Thoracic aorta endothelial cell (primary cell): ENCODE data around the gene JPH2. TPM values are rescaled to one million over a fixed set of nuclear protein-coding genes. Genes with fewer than 3 reads are reported as not detected.

Experiments used
- total RNA-seq: library from RNA; depleted of rRNA; stranded (reverse); fragments of >200 nt; gene quantifications from 2 replicates; pipeline ENCODE4 v1.2.3, GENCODE V29; 2012

JPH2 gene
- total RNA-seq: not detected in 2 replicates

GRCh38 chr20:44187054-44187771, at the start of gene JPH2:
TSS of gene JPH2 (minus strand) at chr20:44187188. CDS start at chr20:44186705, 483 bp downstream.

DNA sequence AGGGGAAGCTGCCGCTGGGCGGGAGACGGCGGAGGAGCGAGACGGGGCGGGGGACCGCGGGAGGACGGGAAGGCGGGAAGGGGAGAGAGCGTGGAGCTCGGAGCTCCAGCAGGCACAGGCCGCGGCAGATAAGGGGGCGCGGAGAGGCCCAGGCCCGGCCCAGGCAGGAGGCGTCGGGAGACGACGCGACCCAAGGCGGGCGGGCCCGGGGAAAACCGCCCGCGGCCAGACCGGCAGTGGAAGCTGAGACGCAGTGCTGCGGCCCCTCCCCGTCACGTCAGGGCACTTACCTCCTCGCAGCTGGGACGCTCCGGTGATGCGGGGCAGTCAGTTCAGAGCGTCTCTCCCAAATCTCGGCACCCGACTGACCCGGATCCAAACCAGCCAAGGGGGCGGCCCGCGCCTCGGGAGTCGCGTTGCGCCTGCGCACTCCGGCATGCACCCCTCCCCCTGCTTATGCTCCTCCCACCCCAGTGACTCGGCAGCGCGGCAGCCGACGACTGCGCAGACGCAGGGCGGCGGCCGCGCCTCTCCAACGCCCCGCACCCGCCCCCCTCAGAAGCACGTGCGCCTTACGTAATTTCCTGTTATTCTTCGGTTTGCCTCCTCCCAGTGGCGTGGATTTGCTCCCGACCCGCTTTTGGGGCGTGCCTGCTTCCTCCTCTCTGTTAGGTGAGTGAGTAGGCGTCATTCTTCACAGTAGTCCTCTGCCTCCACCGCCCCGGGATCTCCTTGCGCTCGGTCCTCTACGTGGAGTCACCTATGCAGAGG, 23.6 kb upstream of the JPH2 start, which contains the start of gene OSER1:
TSS of gene OSER1 (minus strand) at position 366 of the 771 bp plus-strand sequence. CDS start 3,814 bp downstream, outside the sequence.

Other genes with a start within 250 kb of the JPH2 start
- 35.0 and 39.3 TPM in 2 replicates for gene OSER1, start 23.6 kb upstream of the JPH2 start, total RNA-seq
- not detected in 2 replicates for gene GDAP1L1, start 60.1 kb upstream of the JPH2 start, total RNA-seq
- 8.1 and 9.5 TPM in 2 replicates for gene FITM2, start 124.0 kb upstream of the JPH2 start, total RNA-seq
- not detected in 2 replicates for gene R3HDML, start 149.9 kb upstream of the JPH2 start, total RNA-seq
- not detected in 2 replicates for gene HNF4A, start 168.5 kb upstream of the JPH2 start, total RNA-seq